ENCODE results near the gene IL4R. TPM values are rescaled to one million over a fixed set of nuclear protein-coding genes. Genes with fewer than 3 reads are reported as not detected.
A peak's percentile ranks its signal among the peaks of the same experiment; 100 is the strongest.
"Not testable (repeated sequence)": the region's sequence is repeated elsewhere in the genome, so short reads cannot be mapped to it uniquely, and the experiment has no call there.

The IL4R gene
- total RNA-seq, 1 donor from 2014 or later = 9.6 TPM

DNA sequence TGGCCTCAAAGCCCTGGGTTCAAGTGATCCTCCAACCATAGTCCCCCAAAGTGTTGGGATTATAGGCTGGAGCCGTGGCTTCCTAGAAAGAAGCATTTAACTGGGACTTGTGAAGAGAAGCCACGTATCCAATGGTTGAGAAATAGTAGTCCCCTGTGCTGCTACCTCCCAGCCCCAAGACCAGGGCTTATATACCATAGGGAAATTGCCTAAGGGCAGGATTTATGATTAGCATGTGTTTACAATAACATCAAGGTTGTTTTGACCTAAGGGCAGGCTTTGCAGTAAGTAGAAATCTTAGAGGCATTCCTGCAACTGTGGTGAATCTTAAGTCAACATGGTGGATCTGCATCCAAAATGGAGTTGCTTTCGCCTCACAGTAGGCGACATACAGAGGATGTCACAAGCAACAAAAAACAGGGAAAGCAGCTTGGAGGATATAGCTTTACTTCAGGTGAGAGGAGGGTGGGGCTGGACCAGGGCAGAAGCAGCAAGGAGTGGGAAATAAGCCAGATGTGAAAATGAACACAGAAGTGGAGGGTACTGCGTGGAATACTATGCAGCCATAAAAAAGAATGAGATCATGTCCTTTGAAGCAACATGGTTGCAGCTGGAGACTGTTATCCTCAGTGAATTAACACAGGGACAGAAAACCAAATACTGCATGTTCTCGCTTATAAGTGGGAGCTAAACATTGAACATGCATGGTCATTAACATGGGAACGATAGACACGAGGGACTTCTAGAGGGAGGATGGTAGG lies 26.5 kb upstream of the IL4R start:
- H3K4me2 ChIP-seq = no peak overlapping the region
- H3K4me1 Mint-ChIP-seq = peaks cover 8% of the 10 kb centered on the region
- peaks cover 3% of the 10 kb centered on the region for H3K9me3 Mint-ChIP-seq
- no peaks in the 10 kb centered on the region for H3K36me3 Mint-ChIP-seq
- peak overlapping the region; percentile 36 for H3K4me3 Mint-ChIP-seq
- H3K27me3 Mint-ChIP-seq (ENCODE audit: insufficient read depth, low read depth) = peaks cover 4% of the 10 kb centered on the region
- no peak overlapping the region for H2AFZ ChIP-seq (replicated peaks)
- no peaks in the 10 kb centered on the region for H3K9me3 ChIP-seq (ENCODE audit: low read depth)
- H3K79me2 ChIP-seq (ENCODE audit: low read depth) = no peaks in the 10 kb centered on the region
- TF ChIP-seq EZH2 (IDR thresholded peaks at IDR 0.05) (no peak), EZH2phosphoT487 (IDR thresholded peaks at IDR 0.05) (no peak)
- TF ChIP-seq, protein P1, sequence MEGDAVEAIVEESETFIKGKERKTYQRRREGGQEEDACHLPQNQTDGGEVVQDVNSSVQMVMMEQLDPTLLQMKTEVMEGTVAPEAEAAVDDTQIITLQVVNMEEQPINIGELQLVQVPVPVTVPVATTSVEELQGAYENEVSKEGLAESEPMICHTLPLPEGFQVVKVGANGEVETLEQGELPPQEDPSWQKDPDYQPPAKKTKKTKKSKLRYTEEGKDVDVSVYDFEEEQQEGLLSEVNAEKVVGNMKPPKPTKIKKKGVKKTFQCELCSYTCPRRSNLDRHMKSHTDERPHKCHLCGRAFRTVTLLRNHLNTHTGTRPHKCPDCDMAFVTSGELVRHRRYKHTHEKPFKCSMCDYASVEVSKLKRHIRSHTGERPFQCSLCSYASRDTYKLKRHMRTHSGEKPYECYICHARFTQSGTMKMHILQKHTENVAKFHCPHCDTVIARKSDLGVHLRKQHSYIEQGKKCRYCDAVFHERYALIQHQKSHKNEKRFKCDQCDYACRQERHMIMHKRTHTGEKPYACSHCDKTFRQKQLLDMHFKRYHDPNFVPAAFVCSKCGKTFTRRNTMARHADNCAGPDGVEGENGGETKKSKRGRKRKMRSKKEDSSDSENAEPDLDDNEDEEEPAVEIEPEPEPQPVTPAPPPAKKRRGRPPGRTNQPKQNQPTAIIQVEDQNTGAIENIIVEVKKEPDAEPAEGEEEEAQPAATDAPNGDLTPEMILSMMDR (IDR thresholded peaks at IDR 0.05) = no peak
- H3K9ac ChIP-seq = no peak overlapping the region
- DNase-seq (ENCODE audit: low spot score) = no peak
- H3K27me3 ChIP-seq = no peaks in the 10 kb centered on the region
- H3K36me3 ChIP-seq = no peaks in the 10 kb centered on the region
- no peaks in the 10 kb centered on the region for H4K20me1 ChIP-seq (ENCODE audit: low read depth)
- H3F3A ChIP-seq (ENCODE audit: low read depth) = no peaks in the 10 kb centered on the region
- no peaks in the 10 kb centered on the region for H3K4me1 ChIP-seq
- no peak overlapping the region for H3K27ac Mint-ChIP-seq
- H3K27ac ChIP-seq = no peak overlapping the region
- no peak overlapping the region for H3K4me3 ChIP-seq

DNA sequence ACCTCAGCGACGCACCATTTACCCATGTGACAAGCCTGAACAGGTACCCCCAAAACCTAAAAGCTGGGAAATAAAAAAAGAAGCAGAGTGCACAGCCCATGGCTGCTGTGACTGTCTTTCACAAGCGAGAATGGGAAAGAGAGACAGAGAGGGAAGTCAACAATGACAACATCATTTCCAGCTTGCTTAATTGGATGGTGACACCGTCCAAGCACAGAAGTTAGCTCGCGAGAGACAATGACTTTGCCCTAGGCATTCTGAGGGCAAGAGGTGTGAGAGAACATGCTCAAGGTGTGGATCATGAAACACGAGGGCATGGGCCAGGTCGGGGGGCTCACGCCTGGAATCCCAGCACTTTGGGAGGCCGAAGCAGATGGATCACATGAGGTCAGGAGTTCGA lies 25.9 kb upstream of the IL4R start:
- Histone ChIP-seq H3K79me2 (ENCODE audit: low read depth) (no peaks in the 10 kb centered on the region), H3K27ac (no peak overlapping the region), H3K4me3 (no peak overlapping the region), H4K20me1 (ENCODE audit: low read depth) (no peaks in the 10 kb centered on the region), H3K36me3 (no peaks in the 10 kb centered on the region), H3K9ac (no peak overlapping the region), H3K27me3 (no peaks in the 10 kb centered on the region), H3K4me1 (no peaks in the 10 kb centered on the region), H3F3A (ENCODE audit: low read depth) (no peaks in the 10 kb centered on the region), H2AFZ (replicated peaks) (no peak overlapping the region), H3K9me3 (ENCODE audit: low read depth) (no peaks in the 10 kb centered on the region), H3K4me2 (no peak overlapping the region)
- H3K9me3 Mint-ChIP-seq = peaks cover 3% of the 10 kb centered on the region
- H3K36me3 Mint-ChIP-seq = no peaks in the 10 kb centered on the region
- H3K27ac Mint-ChIP-seq = no peak overlapping the region
- peaks cover 8% of the 10 kb centered on the region for H3K4me1 Mint-ChIP-seq
- no peak overlapping the region for H3K4me3 Mint-ChIP-seq
- TF ChIP-seq EZH2 (IDR thresholded peaks at IDR 0.05) (no peak), EZH2phosphoT487 (IDR thresholded peaks at IDR 0.05) (no peak)
- TF ChIP-seq, protein P1 (IDR thresholded peaks at IDR 0.05) = no peak
- DNase-seq (ENCODE audit: low spot score) = no peak
- peaks cover 4% of the 10 kb centered on the region for H3K27me3 Mint-ChIP-seq (ENCODE audit: insufficient read depth, low read depth)

DNA sequence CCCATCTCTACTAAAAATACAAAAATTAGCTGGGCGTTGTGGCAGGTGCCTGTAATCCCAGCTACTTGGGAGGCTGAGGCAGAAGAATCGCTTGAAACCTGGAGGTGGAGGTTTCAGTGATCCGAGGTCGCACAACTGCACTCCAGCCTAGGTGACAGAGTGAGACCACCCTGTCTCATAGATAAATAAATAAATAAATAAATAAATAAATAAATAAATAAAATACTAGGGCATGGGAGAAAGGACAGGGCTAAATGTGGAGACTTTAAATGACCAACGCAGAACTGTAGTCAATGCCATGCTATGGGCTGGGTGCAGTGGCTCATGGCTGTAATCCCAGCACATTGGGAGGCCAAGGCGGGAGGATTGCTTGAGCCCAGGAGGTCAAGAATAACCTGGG lies 25.5 kb upstream of the IL4R start:
- not testable (repeated sequence) for H3K4me3 ChIP-seq; H2AFZ ChIP-seq (replicated peaks); H3K27me3 Mint-ChIP-seq (ENCODE audit: insufficient read depth, low read depth); H3K36me3 ChIP-seq; H3K27ac ChIP-seq; H3F3A ChIP-seq (ENCODE audit: low read depth); H3K4me2 ChIP-seq; H4K20me1 ChIP-seq (ENCODE audit: low read depth); H3K9ac ChIP-seq; H3K9me3 Mint-ChIP-seq; DNase-seq (ENCODE audit: low spot score); H3K9me3 ChIP-seq (ENCODE audit: low read depth); H3K4me1 ChIP-seq; H3K36me3 Mint-ChIP-seq; H3K79me2 ChIP-seq (ENCODE audit: low read depth); H3K4me3 Mint-ChIP-seq; H3K27ac Mint-ChIP-seq; H3K4me1 Mint-ChIP-seq; H3K27me3 ChIP-seq

DNA sequence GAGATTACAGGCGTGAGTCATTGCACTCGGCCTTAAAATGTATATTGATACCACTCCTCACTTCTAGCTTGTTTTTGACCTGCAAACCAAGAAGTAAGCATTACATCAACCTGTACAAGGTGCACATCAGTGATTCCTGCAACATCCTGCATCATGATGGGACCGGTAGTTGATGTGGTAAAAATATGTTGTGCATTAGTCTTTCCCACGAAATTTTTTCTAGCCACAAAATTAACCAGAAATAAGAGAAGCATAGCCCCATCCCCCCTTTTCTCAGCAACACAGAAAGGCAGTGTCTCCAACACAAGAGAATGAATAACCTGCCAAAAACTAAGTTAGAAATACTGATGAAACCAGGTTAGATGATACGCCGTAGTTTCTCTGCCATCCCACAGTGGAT lies 24.1 kb upstream of the IL4R start:
- Histone ChIP-seq H3F3A (ENCODE audit: low read depth) (no peaks in the 10 kb centered on the region), H3K9me3 (ENCODE audit: low read depth) (no peaks in the 10 kb centered on the region), H2AFZ (replicated peaks) (no peak overlapping the region), H3K4me1 (no peaks in the 10 kb centered on the region), H3K79me2 (ENCODE audit: low read depth) (no peaks in the 10 kb centered on the region), H3K36me3 (no peaks in the 10 kb centered on the region), H3K4me2 (no peak overlapping the region), H3K27me3 (no peaks in the 10 kb centered on the region), H3K4me3 (no peak overlapping the region), H3K9ac (no peak overlapping the region), H4K20me1 (ENCODE audit: low read depth) (no peaks in the 10 kb centered on the region), H3K27ac (no peak overlapping the region)
- Mint-ChIP-seq H3K4me3 (no peak overlapping the region), H3K27me3 (ENCODE audit: insufficient read depth, low read depth) (peaks cover 6% of the 10 kb centered on the region), H3K27ac (no peak overlapping the region), H3K4me1 (peaks cover 8% of the 10 kb centered on the region), H3K9me3 (peaks cover 3% of the 10 kb centered on the region), H3K36me3 (no peaks in the 10 kb centered on the region)
- no peak for DNase-seq (ENCODE audit: low spot score)
- TF ChIP-seq, protein P1 (IDR thresholded peaks at IDR 0.05) = no peak
- TF ChIP-seq EZH2 (IDR thresholded peaks at IDR 0.05) = no peak
- no peak for TF ChIP-seq EZH2phosphoT487 (IDR thresholded peaks at IDR 0.05)
